HepG2 (cell line): ENCODE measurements around the gene STMN1. TPM values are rescaled to one million over a fixed set of nuclear protein-coding genes. Genes with fewer than 3 reads are reported as not detected.

Experiments
- ATAC-seq: fragments of 200-7000 bp; cut with Tn5 transposase; 3 replicates; pipeline ENCODE4 v1.9.1; 2020; ENCODE audit warnings: mild to moderate bottlenecking, moderate library complexity
- BruUV-seq: library from RNA; stranded (reverse); fragments of 400-500 nt; replicated peaks from 2 replicates; lab custom pipeline; 2021; lab: Mats Ljungman, UMichigan
- CTCF ChIA-PET: fragments of 300-600 bp; formaldehyde crosslinking; extraction: SDS; loops from one replicate; lab custom pipeline; 2021; ENCODE audit warnings: low total read pairs, inconsistent platforms, low intra/inter-chr PET ratio; lab: Yijun Ruan, JAX
- POLR2A ChIA-PET: fragments of 350-600 bp; sonication (Branson Sonifier 250); formaldehyde crosslinking; loops from one replicate; lab custom pipeline; 2020; ENCODE audit warnings: antibody characterized with exemption, inconsistent platforms; lab: Yijun Ruan, JAX
- DNase-seq: peaks from one replicate; pipeline ENCODE4 v3.0.0-alpha.2; 2015; ENCODE audit warnings: low spot score
- FAIRE-seq: peaks from 3 replicates; lab custom pipeline; 2011; peaks lifted over from hg19 to GRCh38; lab: Jason Lieb, UNC
- H2AFZ ChIP-seq: one replicate; pipeline ENCODE4 v1.6.1; 2011; ENCODE audit warnings: low read length, inconsistent platforms
- H3K27ac ChIP-seq: fragments of 300-600 bp; 3 replicates; pipeline ENCODE4 v1.8.0; 2011; ENCODE audit warnings: mixed run types, mild to moderate bottlenecking, mixed read lengths, low read length, inconsistent platforms; ENCODE audit not compliant: insufficient read depth; ENCODE audit errors: extremely low read length
- H3K27me3 ChIP-seq, 2 experiments: fragments of 200-600 bp in 1 of 2; 2 replicates in 1 of 2; 3 replicates in 1 of 2; pipeline versions ENCODE4 v1.6.0 to v1.8.0; 2011; ENCODE audit warnings: low read length in 2 of 2, mild to moderate bottlenecking in 2 of 2, moderate library complexity in 2 of 2, inconsistent platforms in 1 of 2; ENCODE audit not compliant: insufficient read depth in 2 of 2, control insufficient read depth in 1 of 2
- H3K36me3 ChIP-seq, 2 experiments: fragments of 200-600 bp in 1 of 2; replicated peaks in 1 of 2; 2 replicates in 1 of 2; 3 replicates in 1 of 2; pipeline versions ENCODE4 v1.5.1 to v1.8.0; 2011; ENCODE audit warnings: low read length in 2 of 2, inconsistent platforms in 1 of 2; ENCODE audit not compliant: insufficient read depth in 2 of 2, control insufficient read depth in 1 of 2
- H3K4me1 ChIP-seq: 2 replicates; pipeline ENCODE4 v1.5.1; 2012; ENCODE audit warnings: low read length, inconsistent platforms; ENCODE audit not compliant: insufficient read depth
- H3K4me2 ChIP-seq: 2 replicates; pipeline ENCODE4 v1.6.0; 2011; ENCODE audit warnings: low read depth, low read length, inconsistent platforms
- H3K4me3 ChIP-seq, 3 experiments: fragments of 200-600 bp in 1 of 3; sonication (generic), shearing (Covaris generic) in 1 of 3; replicated peaks in 1 of 3; 2 replicates each; pipeline ENCODE4 v1.5.1; 2011 to 2016; ENCODE audit warnings: low read length in 3 of 3, inconsistent platforms in 2 of 3, low read depth in 2 of 3, mild to moderate bottlenecking in 2 of 3, control low read depth in 1 of 3, mixed read lengths in 1 of 3; ENCODE audit not compliant: insufficient read depth in 1 of 3
- H3K79me2 ChIP-seq: one replicate; pipeline ENCODE4 v1.6.1; 2011; ENCODE audit warnings: low read length, inconsistent platforms; ENCODE audit not compliant: insufficient read depth
- H3K9ac ChIP-seq: 2 replicates; pipeline ENCODE4 v1.6.0; 2011; ENCODE audit warnings: mild to moderate bottlenecking, low read depth, low read length, inconsistent platforms; ENCODE audit not compliant: insufficient read depth
- H3K9me3 ChIP-seq: 2 replicates; pipeline ENCODE4 v1.5.1; 2012; ENCODE audit warnings: mild to moderate bottlenecking, low read length
- H4K20me1 ChIP-seq: 2 replicates; pipeline ENCODE4 v1.6.0; 2011; ENCODE audit warnings: inconsistent platforms, mild to moderate bottlenecking, low read length, moderate library complexity; ENCODE audit not compliant: insufficient read depth
- ATF1 ChIP-seq: IDR thresholded peaks from 2 replicates; pipeline ENCODE4 v1.6.1; 2016; ENCODE audit warnings: mild to moderate bottlenecking, control low read depth
- BCL6 ChIP-seq: IDR thresholded peaks from 2 replicates; pipeline ENCODE4 v1.6.1; 2016; ENCODE audit warnings: missing genetic modification reagents, missing compliant biosample characterization
- EP300 ChIP-seq, 3 experiments: sonication (generic) in 1 of 3; formaldehyde crosslinking in 1 of 3; IDR thresholded peaks; 2 replicates each; pipeline versions ENCODE4 v1.5.1 to v1.6.1; 2011 to 2020; ENCODE audit warnings: low read depth in 2 of 3, low read length in 2 of 3, borderline replicate concordance in 1 of 3, improper control_type of control experiment in 1 of 3, mild to moderate bottlenecking in 1 of 3, missing genetic modification reagents in 1 of 3, moderate library complexity in 1 of 3
- GATAD2A ChIP-seq: IDR thresholded peaks from 2 replicates; pipeline ENCODE4 v1.6.1; 2016
- GFI1 ChIP-seq: sonication (generic); formaldehyde crosslinking; IDR thresholded peaks from 2 replicates; pipeline ENCODE4 v1.5.0; 2020; ENCODE audit warnings: missing genetic modification reagents, mild to moderate bottlenecking, borderline replicate concordance
- HNF4A ChIP-seq: sonication (generic); formaldehyde crosslinking; IDR thresholded peaks from 2 replicates; pipeline ENCODE4 v1.4.0; 2020; ENCODE audit warnings: missing genetic modification reagents
- HNF4G ChIP-seq, 2 experiments: sonication (generic) in 1 of 2; formaldehyde crosslinking in 1 of 2; IDR thresholded peaks; 2 replicates each; pipeline versions ENCODE4 v1.4.0 to v1.6.1; 2011 to 2020; ENCODE audit warnings: borderline replicate concordance in 2 of 2, low read depth in 2 of 2, mild to moderate bottlenecking in 2 of 2, low read length in 1 of 2, missing genetic modification reagents in 1 of 2, moderate library complexity in 1 of 2
- KLF12 ChIP-seq: sonication (generic); formaldehyde crosslinking; IDR thresholded peaks from 2 replicates; pipeline ENCODE4 v1.4.0; 2020; ENCODE audit warnings: missing genetic modification reagents, borderline replicate concordance
- NFIB ChIP-seq: sonication (generic); formaldehyde crosslinking; IDR thresholded peaks from 2 replicates; pipeline ENCODE4 v1.9.0; 2021; ENCODE audit warnings: missing genetic modification reagents, mild to moderate bottlenecking, borderline replicate concordance
- ONECUT2 ChIP-seq: sonication (generic); formaldehyde crosslinking; IDR thresholded peaks from 2 replicates; pipeline ENCODE4 v1.4.0; 2020; ENCODE audit warnings: missing genetic modification reagents
- RARA ChIP-seq: IDR thresholded peaks from 2 replicates; pipeline ENCODE4 v1.6.1; 2016; ENCODE audit warnings: missing genetic modification reagents, missing compliant biosample characterization
- SALL1 ChIP-seq: sonication (generic); formaldehyde crosslinking; IDR thresholded peaks from 2 replicates; pipeline ENCODE4 v1.8.0; 2022; ENCODE audit warnings: mild to moderate bottlenecking, missing genetic modification reagents
- ZHX2 ChIP-seq, 2 experiments: sonication (generic) in 1 of 2; formaldehyde crosslinking in 1 of 2; IDR thresholded peaks; 2 replicates each; pipeline versions ENCODE4 v1.6.1 to v1.9.0; 2014 to 2022; ENCODE audit warnings: antibody characterized with exemption in 1 of 2, borderline replicate concordance in 1 of 2, inconsistent platforms in 1 of 2, low read depth in 1 of 2, missing genetic modification reagents in 1 of 2
- ZNF678 ChIP-seq: sonication (generic); formaldehyde crosslinking; IDR thresholded peaks from 2 replicates; pipeline ENCODE4 v1.4.0; 2020; ENCODE audit warnings: mild to moderate bottlenecking, missing genetic modification reagents
- WGBS: methylation state at CpG from one replicate; pipeline ENCODE4 v1.1.6; 2017; ENCODE audit warnings: low lambda C conversion rate; 5-methylcytosine and 5-hydroxymethylcytosine counted together
- in situ Hi-C: cut with HindIII; loops from 2 replicates; pipeline ENCODE4 v1.10.0; 2017; ENCODE audit warnings: low pct_unique_long_range_greater_than_20kb; ENCODE audit not compliant: extremely low pct_ligation_motif_present
- intact Hi-C: fragments of 100-400 bp; cut with micrococcal nuclease; formaldehyde crosslinking; loops from one replicate; pipeline ENCODE4 v1.10.0; 2022; ENCODE audit not compliant: unreplicated experiment
- polyA plus RNA-seq, 8 experiments: library from polyadenylated mRNA; depleted of rRNA in 3 of 8; stranded (reverse) in 7 of 8; unstranded in 1 of 8; fragments of >200 nt; fragmentation: Illumina TruSeq in 4 of 8; extraction: Trizol in 4 of 8; gene quantifications; 2 replicates each; pipeline versions ENCODE4 v1.2.1 to v1.2.3, GENCODE V29; 2011 to 2016; ENCODE audit warnings: low read depth in 4 of 8, missing spikeins in 1 of 8, mixed read lengths in 1 of 8; ENCODE audit not compliant: insufficient read depth in 1 of 8
- total RNA-seq, 5 experiments: library from RNA; depleted of rRNA; stranded (reverse); fragments of >200 nt; fragmentation: Illumina TruSeq; extraction: Trizol; gene quantifications; 2 replicates each; pipeline ENCODE4 v1.2.3, GENCODE V29; 2016; ENCODE audit warnings: low read depth in 1 of 5

The STMN1 gene
- total and polyA plus RNA-seq, 2 of the 13 experiments (the other 11 are each of a cell fraction or from before 2014, with no cell fraction given): 45.9 to 409 TPM

- Histone ChIP-seq H3K9me3 (no peaks in the 10 kb centered on the region), H3K27ac (no peak overlapping the region), H3K4me3 (no peak overlapping the region), H4K20me1 (no peaks in the 10 kb centered on the region), H3K4me2 (no peak overlapping the region), H2AFZ (no peak overlapping the region), H3K79me2 (no peaks in the 10 kb centered on the region), H3K27me3 (no peaks in the 10 kb centered on the region), H3K9ac (no peak overlapping the region), H3K36me3 (no peaks in the 10 kb centered on the region), H3K4me1 (peaks cover 52% of the 10 kb centered on the region)
- POLR2A ChIA-PET: interaction anchor here (0.9 to 1.0 kb wide), 2 partner anchors 10 kb away, joined by 3 to 4 read pairs; partner anchors contain the start of gene PAQR7
- FAIRE-seq: no peak
- CTCF ChIA-PET: no interaction called here
- in situ Hi-C loops: loop anchor here (5.0 kb wide), 1 partner anchor 48 kb away; no protein-coding TSS in a partner anchor
- DNase-seq: no peak
- no peak for ATAC-seq
- TF ChIP-seq RARA (CRISPR knock-in tag) (0 out of 2 replicates have a peak, but pooled peaks have one; percentile 33), HNF4G (IDR thresholded peaks at IDR 0.05; ENCODE audit: borderline replicate concordance, low read depth, low read length) (0 out of 2 replicates have a peak, but pooled peaks have one; percentile 12), HNF4G (CRISPR knock-in tag; IDR thresholded peaks at IDR 0.05; ENCODE audit: borderline replicate concordance, low read depth) (no peak), EP300 (IDR thresholded peaks at IDR 0.05; ENCODE audit: low read depth in 2 of 2, low read length in 2 of 2) (peak in 1 of 2 experiments; percentile 49; a peak in 1 of 4 replicates), EP300 (CRISPR knock-in tag; IDR thresholded peaks at IDR 0.05; ENCODE audit: borderline replicate concordance) (no peak), SALL1 (CRISPR knock-in tag) (peak; percentile 39; the same call in 1 of the 2 replicates), ONECUT2 (peak; percentile 51), ZHX2 (IDR thresholded peaks at IDR 0.05; ENCODE audit: low read depth) (no peak), ZHX2 (CRISPR knock-in tag; IDR thresholded peaks at IDR 0.05; ENCODE audit: borderline replicate concordance) (no peak), BCL6 (CRISPR knock-in tag) (0 out of 2 replicates have a peak, but pooled peaks have one; percentile 35), HNF4A (CRISPR knock-in tag) (peak; percentile 41; the same call in 1 of the 2 replicates), ZNF678 (CRISPR knock-in tag) (no peak), NFIB (CRISPR knock-in tag) (no peak), GATAD2A (CRISPR knock-in tag) (0 out of 2 replicates have a peak, but pooled peaks have one; percentile 37), KLF12 (no peak), ATF1 (no peak), GFI1 (peak; percentile 79)
- intact Hi-C loops: no loop called here
- BruUV-seq: no TSS peak
- WGBS: 7% methylated on average over 1 of the region's 1 CpG
Measured at GRCh38 chr1:25885602-25886001, 20.6 kb downstream of the STMN1 start.
